Upper lobe of left lung (tissue), 4 donors: ENCODE data around the gene ICAM4.

Source experiments
- POLR2A ChIP-seq, 4 donors: fragments of 450-650 bp; IDR thresholded peaks; one replicate each; pipeline ENCODE4 v1.5.1; 2016 to 2017; ENCODE audit warnings: antibody characterized with exemption in 4 of 4, mild to moderate bottlenecking in 2 of 4
- TF ChIP-seq, protein P1 (sequence below), 6 experiments: fragments of 450-650 bp in 4 of 6; fragments of 200-600 bp in 2 of 6; sonication (generic) in 2 of 6; IDR thresholded peaks; one replicate each; pipeline ENCODE4 v1.5.1; 2016 to 2019; ENCODE audit warnings: antibody characterized with exemption in 6 of 6

DNA sequence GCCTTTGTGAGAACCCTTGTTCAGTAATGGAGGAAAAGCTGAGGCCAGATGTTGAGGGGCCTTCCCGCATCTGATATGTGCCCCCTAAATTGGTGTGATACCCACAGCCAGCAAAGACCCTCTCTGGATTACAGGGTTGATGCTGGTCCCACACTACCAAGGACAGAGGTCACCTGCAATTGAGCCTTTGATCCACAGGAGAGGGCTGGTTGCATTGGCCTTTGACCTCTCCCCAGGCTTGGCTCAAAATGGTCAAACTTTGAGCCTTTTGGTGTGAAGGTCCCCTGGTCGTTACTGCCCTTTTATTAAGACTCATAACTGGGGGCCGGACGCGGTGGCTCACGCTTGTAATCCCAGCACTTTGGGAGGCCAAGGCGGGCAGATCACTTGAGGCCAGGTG, 43.1 kb upstream of the ICAM4 start:
- TF ChIP-seq, protein P1, sequence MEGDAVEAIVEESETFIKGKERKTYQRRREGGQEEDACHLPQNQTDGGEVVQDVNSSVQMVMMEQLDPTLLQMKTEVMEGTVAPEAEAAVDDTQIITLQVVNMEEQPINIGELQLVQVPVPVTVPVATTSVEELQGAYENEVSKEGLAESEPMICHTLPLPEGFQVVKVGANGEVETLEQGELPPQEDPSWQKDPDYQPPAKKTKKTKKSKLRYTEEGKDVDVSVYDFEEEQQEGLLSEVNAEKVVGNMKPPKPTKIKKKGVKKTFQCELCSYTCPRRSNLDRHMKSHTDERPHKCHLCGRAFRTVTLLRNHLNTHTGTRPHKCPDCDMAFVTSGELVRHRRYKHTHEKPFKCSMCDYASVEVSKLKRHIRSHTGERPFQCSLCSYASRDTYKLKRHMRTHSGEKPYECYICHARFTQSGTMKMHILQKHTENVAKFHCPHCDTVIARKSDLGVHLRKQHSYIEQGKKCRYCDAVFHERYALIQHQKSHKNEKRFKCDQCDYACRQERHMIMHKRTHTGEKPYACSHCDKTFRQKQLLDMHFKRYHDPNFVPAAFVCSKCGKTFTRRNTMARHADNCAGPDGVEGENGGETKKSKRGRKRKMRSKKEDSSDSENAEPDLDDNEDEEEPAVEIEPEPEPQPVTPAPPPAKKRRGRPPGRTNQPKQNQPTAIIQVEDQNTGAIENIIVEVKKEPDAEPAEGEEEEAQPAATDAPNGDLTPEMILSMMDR (IDR thresholded peaks at IDR 0.05) = no peak
- no peak for TF ChIP-seq POLR2A (IDR thresholded peaks at IDR 0.05)
